ENCODE measurements around the gene STX5. TPM values are rescaled to one million over a fixed set of nuclear protein-coding genes. Genes with fewer than 3 reads are reported as not detected.

STX5 gene
- total and polyA plus RNA-seq, 9 of the 15 experiments (the other 6 are each of a cell fraction or from before 2014, with no cell fraction given) = 2.8 to 28.6 (median 23.7) TPM

DNA sequence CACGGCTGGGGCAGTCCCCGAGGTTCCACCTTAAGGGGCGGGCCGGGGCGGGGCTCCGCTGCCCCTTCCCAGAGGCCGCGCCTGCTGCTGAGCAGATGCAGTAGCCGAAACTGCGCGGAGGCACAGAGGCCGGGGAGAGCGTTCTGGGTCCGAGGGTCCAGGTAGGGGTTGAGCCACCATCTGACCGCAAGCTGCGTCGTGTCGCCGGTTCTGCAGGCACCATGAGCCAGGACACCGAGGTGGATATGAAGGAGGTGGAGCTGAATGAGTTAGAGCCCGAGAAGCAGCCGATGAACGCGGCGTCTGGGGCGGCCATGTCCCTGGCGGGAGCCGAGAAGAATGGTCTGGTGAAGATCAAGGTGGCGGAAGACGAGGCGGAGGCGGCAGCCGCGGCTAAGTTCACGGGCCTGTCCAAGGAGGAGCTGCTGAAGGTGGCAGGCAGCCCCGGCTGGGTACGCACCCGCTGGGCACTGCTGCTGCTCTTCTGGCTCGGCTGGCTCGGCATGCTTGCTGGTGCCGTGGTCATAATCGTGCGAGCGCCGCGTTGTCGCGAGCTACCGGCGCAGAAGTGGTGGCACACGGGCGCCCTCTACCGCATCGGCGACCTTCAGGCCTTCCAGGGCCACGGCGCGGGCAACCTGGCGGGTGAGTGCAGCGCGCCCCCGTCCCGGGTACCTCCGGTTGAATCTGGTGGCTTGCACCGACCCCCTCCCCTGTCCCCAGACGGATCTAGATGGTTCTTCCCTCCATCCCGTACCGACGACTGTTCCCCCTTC lies 49.1 kb upstream of the STX5 start, which contains the start of gene SLC3A2 (continued):
- no peak for TF ChIP-seq ZNF280A (IDR thresholded peaks at IDR 0.05; ENCODE audit: low read depth, partially characterized antibody)
- TF ChIP-seq MTA1 (IDR thresholded peaks at IDR 0.05; ENCODE audit: borderline replicate concordance) = no peak
- TF ChIP-seq, protein P1, sequence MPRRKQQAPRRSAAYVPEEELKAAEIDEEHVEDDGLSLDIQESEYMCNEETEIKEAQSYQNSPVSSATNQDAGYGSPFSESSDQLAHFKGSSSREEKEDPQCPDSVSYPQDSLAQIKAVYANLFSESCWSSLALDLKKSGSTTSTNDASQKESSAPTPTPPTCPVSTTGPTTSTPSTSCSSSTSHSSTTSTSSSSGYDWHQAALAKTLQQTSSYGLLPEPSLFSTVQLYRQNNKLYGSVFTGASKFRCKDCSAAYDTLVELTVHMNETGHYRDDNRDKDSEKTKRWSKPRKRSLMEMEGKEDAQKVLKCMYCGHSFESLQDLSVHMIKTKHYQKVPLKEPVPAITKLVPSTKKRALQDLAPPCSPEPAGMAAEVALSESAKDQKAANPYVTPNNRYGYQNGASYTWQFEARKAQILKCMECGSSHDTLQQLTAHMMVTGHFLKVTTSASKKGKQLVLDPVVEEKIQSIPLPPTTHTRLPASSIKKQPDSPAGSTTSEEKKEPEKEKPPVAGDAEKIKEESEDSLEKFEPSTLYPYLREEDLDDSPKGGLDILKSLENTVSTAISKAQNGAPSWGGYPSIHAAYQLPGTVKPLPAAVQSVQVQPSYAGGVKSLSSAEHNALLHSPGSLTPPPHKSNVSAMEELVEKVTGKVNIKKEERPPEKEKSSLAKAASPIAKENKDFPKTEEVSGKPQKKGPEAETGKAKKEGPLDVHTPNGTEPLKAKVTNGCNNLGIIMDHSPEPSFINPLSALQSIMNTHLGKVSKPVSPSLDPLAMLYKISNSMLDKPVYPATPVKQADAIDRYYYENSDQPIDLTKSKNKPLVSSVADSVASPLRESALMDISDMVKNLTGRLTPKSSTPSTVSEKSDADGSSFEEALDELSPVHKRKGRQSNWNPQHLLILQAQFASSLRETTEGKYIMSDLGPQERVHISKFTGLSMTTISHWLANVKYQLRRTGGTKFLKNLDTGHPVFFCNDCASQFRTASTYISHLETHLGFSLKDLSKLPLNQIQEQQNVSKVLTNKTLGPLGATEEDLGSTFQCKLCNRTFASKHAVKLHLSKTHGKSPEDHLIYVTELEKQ (CRISPR knock-in tag; IDR thresholded peaks at IDR 0.05) = no peak
- peak; percentile 85 for TF ChIP-seq CXXC5 (CRISPR knock-in tag; IDR thresholded peaks at IDR 0.05)
- TF ChIP-seq MYBL2 (IDR thresholded peaks at IDR 0.05; ENCODE audit: low read depth) = no peak
- TF ChIP-seq MYBL2 (CRISPR knock-in tag; IDR thresholded peaks at IDR 0.05; ENCODE audit: borderline replicate concordance) = no peak
- TF ChIP-seq, protein P2, sequence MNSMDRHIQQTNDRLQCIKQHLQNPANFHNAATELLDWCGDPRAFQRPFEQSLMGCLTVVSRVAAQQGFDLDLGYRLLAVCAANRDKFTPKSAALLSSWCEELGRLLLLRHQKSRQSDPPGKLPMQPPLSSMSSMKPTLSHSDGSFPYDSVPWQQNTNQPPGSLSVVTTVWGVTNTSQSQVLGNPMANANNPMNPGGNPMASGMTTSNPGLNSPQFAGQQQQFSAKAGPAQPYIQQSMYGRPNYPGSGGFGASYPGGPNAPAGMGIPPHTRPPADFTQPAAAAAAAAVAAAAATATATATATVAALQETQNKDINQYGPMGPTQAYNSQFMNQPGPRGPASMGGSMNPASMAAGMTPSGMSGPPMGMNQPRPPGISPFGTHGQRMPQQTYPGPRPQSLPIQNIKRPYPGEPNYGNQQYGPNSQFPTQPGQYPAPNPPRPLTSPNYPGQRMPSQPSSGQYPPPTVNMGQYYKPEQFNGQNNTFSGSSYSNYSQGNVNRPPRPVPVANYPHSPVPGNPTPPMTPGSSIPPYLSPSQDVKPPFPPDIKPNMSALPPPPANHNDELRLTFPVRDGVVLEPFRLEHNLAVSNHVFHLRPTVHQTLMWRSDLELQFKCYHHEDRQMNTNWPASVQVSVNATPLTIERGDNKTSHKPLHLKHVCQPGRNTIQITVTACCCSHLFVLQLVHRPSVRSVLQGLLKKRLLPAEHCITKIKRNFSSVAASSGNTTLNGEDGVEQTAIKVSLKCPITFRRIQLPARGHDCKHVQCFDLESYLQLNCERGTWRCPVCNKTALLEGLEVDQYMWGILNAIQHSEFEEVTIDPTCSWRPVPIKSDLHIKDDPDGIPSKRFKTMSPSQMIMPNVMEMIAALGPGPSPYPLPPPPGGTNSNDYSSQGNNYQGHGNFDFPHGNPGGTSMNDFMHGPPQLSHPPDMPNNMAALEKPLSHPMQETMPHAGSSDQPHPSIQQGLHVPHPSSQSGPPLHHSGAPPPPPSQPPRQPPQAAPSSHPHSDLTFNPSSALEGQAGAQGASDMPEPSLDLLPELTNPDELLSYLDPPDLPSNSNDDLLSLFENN (IDR thresholded peaks at IDR 0.05; ENCODE audit: low read depth in 2 of 2, low read length in 2 of 2) = 0 out of 4 replicates have a peak, but pooled peaks of 1 of the 2 experiments have one; percentile 15
- TF ChIP-seq SREBF2 (CRISPR knock-in tag; IDR thresholded peaks at IDR 0.05) = no peak
- no peak for TF ChIP-seq ZNF699 (CRISPR knock-in tag; IDR thresholded peaks at IDR 0.05; ENCODE audit: insufficient replicate concordance)
- TF ChIP-seq RCOR1 (IDR thresholded peaks at IDR 0.05; ENCODE audit: borderline replicate concordance in 1 of 2, low read depth in 2 of 2, low read length in 2 of 2) = no peak
- peak; percentile 79 for TF ChIP-seq SIRT6 (IDR thresholded peaks at IDR 0.05; ENCODE audit: low read depth, low read length)
- no peak for TF ChIP-seq FOS (IDR thresholded peaks at IDR 0.05; ENCODE audit: extremely low read depth, insufficient read length)
- peak; percentile 72; the same call in 1 of the 2 replicates for TF ChIP-seq ZFP1 (CRISPR knock-in tag; IDR thresholded peaks at IDR 0.05)
- peak; percentile 96 for TF ChIP-seq PCBP1 (IDR thresholded peaks at IDR 0.05; ENCODE audit: low read depth, low read length, poor library complexity, severe bottlenecking)
- peak; percentile 78 for TF ChIP-seq ZNF12 (CRISPR knock-in tag; IDR thresholded peaks at IDR 0.05)
- TF ChIP-seq RBBP5 (IDR thresholded peaks at IDR 0.05; ENCODE audit: borderline replicate concordance, insufficient read depth, low read length, poor library complexity, severe bottlenecking) = peak; percentile 91
- TF ChIP-seq ZNF174 (CRISPR knock-in tag; IDR thresholded peaks at IDR 0.05) = no peak
- 0 out of 2 replicates have a peak, but pooled peaks have one; percentile 51 for TF ChIP-seq ZNF253 (CRISPR knock-in tag; conservative IDR thresholded peaks at IDR 0.05)

Data from K562 (cell line).